ENCODE measurements around the gene PPRC1. TPM values are rescaled to one million over a fixed set of nuclear protein-coding genes. Genes with fewer than 3 reads are reported as not detected.

Gene PPRC1
- total RNA-seq, 1 donor from 2014 or later = 30.7 TPM

GRCh38 chr10:102096449-102096848 is 36.4 kb upstream of the PPRC1 start:
- TF ChIP-seq, protein P1, sequence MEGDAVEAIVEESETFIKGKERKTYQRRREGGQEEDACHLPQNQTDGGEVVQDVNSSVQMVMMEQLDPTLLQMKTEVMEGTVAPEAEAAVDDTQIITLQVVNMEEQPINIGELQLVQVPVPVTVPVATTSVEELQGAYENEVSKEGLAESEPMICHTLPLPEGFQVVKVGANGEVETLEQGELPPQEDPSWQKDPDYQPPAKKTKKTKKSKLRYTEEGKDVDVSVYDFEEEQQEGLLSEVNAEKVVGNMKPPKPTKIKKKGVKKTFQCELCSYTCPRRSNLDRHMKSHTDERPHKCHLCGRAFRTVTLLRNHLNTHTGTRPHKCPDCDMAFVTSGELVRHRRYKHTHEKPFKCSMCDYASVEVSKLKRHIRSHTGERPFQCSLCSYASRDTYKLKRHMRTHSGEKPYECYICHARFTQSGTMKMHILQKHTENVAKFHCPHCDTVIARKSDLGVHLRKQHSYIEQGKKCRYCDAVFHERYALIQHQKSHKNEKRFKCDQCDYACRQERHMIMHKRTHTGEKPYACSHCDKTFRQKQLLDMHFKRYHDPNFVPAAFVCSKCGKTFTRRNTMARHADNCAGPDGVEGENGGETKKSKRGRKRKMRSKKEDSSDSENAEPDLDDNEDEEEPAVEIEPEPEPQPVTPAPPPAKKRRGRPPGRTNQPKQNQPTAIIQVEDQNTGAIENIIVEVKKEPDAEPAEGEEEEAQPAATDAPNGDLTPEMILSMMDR (IDR thresholded peaks at IDR 0.05) = no peak
- no peaks in the 10 kb centered on the region for H3K4me1 ChIP-seq
- no peaks in the 10 kb centered on the region for H3K27me3 ChIP-seq
- no peak overlapping the region for H3K4me3 ChIP-seq
- DNase-seq (ENCODE audit: low spot score in 2 of 2) = no peak
- intact Hi-C loops (cut with DNase I) = no loop called here
- no peak overlapping the region for H3K27ac ChIP-seq
- H3K36me3 ChIP-seq = no peaks in the 10 kb centered on the region
- H3K9me3 ChIP-seq = no peaks in the 10 kb centered on the region

DNA sequence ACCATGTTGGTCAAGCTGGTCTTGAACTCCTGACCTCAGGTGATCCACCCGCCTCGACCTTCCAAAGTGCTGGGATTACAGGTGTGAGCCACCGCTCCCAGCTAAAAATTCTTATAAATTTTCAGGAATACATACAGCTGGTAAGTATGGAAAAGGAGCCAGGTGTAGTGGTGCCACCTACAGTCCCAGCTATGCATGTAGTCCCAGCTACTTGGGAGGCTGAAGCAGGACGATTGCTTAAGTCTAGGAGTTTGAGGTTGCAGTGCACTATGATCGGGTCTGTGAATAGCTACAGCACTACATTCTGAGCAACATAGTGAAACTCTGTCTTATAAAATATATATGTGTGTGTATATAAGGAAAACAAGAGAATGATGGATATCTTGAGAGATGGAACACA is 31.7 kb upstream of the PPRC1 start:
- Histone ChIP-seq H3K27me3 (no peaks in the 10 kb centered on the region), H3K9me3 (no peaks in the 10 kb centered on the region), H3K4me1 (no peaks in the 10 kb centered on the region), H3K36me3 (peaks cover 0 to 3% of the 10 kb centered on the region in 2 donors), H3K27ac (no peak overlapping the region), H3K4me3 (no peak overlapping the region)
- no peak for DNase-seq (ENCODE audit: low spot score in 2 of 2)
- intact Hi-C loops (cut with DNase I) = no loop called here
- TF ChIP-seq, protein P1 (IDR thresholded peaks at IDR 0.05) = no peak

- TF ChIP-seq, protein P1 (IDR thresholded peaks at IDR 0.05) = no peak
- Histone ChIP-seq H3K4me3 (no peak overlapping the region), H3K36me3 (peaks cover 7 to 13% of the 10 kb centered on the region in 2 donors), H3K27ac (no peak overlapping the region), H3K4me1 (no peaks in the 10 kb centered on the region), H3K27me3 (no peaks in the 10 kb centered on the region), H3K9me3 (no peaks in the 10 kb centered on the region)
- intact Hi-C loops (cut with DNase I) = no loop called here
- no peak for DNase-seq (ENCODE audit: low spot score in 2 of 2)
Measured at GRCh38 chr10:102102421-102102820, 30.4 kb upstream of the PPRC1 start.

GRCh38 chr10:102106998-102107397 is 25.8 kb upstream of the PPRC1 start:
- TF ChIP-seq, protein P1 (IDR thresholded peaks at IDR 0.05) = no peak
- H3K4me3 ChIP-seq = no peak overlapping the region
- no peaks in the 10 kb centered on the region for H3K9me3 ChIP-seq
- intact Hi-C loops (cut with DNase I) = no loop called here
- peaks cover 48 to 54% of the 10 kb centered on the region in 2 donors for H3K36me3 ChIP-seq
- H3K27ac ChIP-seq = no peak overlapping the region
- no peaks in the 10 kb centered on the region for H3K27me3 ChIP-seq
- no peaks in the 10 kb centered on the region for H3K4me1 ChIP-seq
- no peak for DNase-seq (ENCODE audit: low spot score in 2 of 2)

DNA sequence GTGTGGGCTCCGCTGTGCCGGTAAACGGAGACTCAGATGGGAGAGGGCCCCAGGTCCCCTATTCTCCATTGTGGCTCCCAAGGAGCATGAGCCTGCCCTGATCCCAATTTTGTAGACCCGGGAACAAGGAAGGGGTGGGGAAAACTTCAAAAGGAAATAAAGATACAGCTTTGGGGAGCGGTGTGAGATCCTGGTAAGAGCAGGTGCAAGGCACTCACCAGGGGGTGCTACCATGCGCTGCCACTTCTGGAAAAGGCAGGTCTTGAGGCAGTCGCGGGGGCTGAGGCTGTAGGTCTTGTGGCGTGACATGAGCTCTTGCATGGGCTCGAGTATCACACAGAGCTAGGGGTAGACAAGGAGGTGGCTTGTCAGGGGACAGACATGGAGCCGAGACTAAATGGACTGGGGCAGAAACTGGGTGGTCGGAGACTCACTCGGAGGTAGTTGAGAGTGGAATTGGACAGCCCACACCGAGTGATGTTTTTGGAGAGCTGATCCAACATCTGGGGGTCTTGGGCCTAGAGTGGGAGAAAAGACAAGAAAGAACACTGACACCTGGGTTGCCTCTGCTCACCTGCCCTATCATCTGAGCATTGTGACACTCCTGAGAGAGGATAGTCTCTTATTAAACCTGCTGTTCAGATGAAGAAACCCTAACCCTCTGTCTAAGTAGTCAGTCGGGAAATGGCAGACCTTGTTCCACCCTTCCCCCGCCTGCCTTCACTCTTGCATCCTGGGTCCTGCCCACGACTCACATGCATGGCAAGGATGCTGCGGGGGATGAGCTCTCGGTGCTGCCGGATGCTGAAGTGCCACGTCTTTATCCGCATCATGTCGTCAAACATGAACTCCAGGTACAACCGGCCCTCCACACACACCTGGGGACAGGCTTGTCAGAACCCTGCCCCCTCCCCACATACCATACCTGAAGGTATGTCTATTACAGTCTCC is 23.4 kb upstream of the PPRC1 start:
- TF ChIP-seq, protein P1 (IDR thresholded peaks at IDR 0.05) = no peak
- intact Hi-C loops (cut with DNase I) = no loop called here
- Histone ChIP-seq H3K4me3 (no peak overlapping the region), H3K27me3 (no peaks in the 10 kb centered on the region), H3K4me1 (peaks cover 10 to 18% of the 10 kb centered on the region in 2 donors), H3K9me3 (no peaks in the 10 kb centered on the region), H3K36me3 (peaks cover 48 to 52% of the 10 kb centered on the region in 2 donors), H3K27ac (no peak overlapping the region)
- no peak for DNase-seq (ENCODE audit: low spot score in 2 of 2)
